HEK293T (cell line): ENCODE data around the gene HELZ.

Experiments used
- BHLHE40 ChIP-seq: fragments of 450-650 bp; IDR thresholded peaks from 2 replicates; pipeline ENCODE4 v1.6.1; 2016; ENCODE audit warnings: mild to moderate bottlenecking, moderate library complexity, borderline replicate concordance
- CTBP1 ChIP-seq: fragments of 450-650 bp; IDR thresholded peaks from 2 replicates; pipeline ENCODE4 v1.6.1; 2016; ENCODE audit warnings: borderline replicate concordance
- ELF4 ChIP-seq: fragments of 450-650 bp; IDR thresholded peaks from 2 replicates; pipeline ENCODE4 v1.6.1; 2017; ENCODE audit warnings: antibody characterized with exemption
- FOXK2 ChIP-seq: fragments of 450-650 bp; IDR thresholded peaks from 2 replicates; pipeline ENCODE4 v1.6.1; 2016; ENCODE audit warnings: mild to moderate bottlenecking
- FOXM1 ChIP-seq: fragments of 450-650 bp; IDR thresholded peaks from 2 replicates; pipeline ENCODE4 v1.6.1; 2017; ENCODE audit warnings: mild to moderate bottlenecking, borderline replicate concordance
- L3MBTL2 ChIP-seq: fragments of 450-650 bp; conservative IDR thresholded peaks from 2 replicates; pipeline ENCODE4 v1.6.1; 2016; ENCODE audit warnings: mild to moderate bottlenecking
- LEF1 ChIP-seq: fragments of 450-650 bp; IDR thresholded peaks from 2 replicates; pipeline ENCODE4 v1.6.1; 2017; ENCODE audit warnings: mild to moderate bottlenecking, borderline replicate concordance
- NFRKB ChIP-seq: fragments of 450-650 bp; IDR thresholded peaks from 2 replicates; pipeline ENCODE4 v1.6.1; 2016; ENCODE audit warnings: mild to moderate bottlenecking, moderate library complexity
- SP1 ChIP-seq: fragments of 450-650 bp; IDR thresholded peaks from 2 replicates; pipeline ENCODE4 v1.6.1; 2017
- TARDBP ChIP-seq: fragments of 450-650 bp; IDR thresholded peaks from 2 replicates; pipeline ENCODE4 v1.6.1; 2016
- ZNF384 ChIP-seq: fragments of 450-650 bp; IDR thresholded peaks from 2 replicates; pipeline ENCODE4 v1.6.1; 2016
- TF ChIP-seq, protein P1 (sequence below): fragments of 450-650 bp; IDR thresholded peaks from 2 replicates; pipeline ENCODE4 v1.6.1; 2016

DNA sequence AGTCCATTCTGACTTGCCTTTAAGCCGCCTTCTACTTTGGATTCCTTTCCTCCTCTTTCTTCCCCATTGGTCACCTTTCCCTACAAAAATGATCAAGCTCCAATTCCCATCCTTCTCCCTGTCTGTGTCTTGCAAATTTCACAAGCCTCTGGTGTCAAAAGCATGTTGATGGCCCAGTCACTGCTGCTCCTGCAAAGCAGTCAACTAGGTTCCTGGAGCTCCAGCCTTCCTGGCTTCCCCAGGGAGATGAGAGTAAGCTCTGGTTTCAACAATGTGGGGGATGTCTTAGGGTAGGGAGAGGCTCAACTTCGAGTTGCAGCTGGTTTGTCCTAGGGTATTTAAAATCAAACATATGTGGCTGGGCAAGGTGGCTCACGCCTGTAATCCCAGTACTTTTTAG lies 36.1 kb upstream of the HELZ start:
- TF ChIP-seq BHLHE40 (no peak), SP1 (no peak), FOXK2 (no peak), NFRKB (no peak), FOXM1 (no peak), ZNF384 (no peak), LEF1 (no peak), ELF4 (no peak), TARDBP (no peak), CTBP1 (no peak), L3MBTL2 (no peak)
- TF ChIP-seq, protein P1, sequence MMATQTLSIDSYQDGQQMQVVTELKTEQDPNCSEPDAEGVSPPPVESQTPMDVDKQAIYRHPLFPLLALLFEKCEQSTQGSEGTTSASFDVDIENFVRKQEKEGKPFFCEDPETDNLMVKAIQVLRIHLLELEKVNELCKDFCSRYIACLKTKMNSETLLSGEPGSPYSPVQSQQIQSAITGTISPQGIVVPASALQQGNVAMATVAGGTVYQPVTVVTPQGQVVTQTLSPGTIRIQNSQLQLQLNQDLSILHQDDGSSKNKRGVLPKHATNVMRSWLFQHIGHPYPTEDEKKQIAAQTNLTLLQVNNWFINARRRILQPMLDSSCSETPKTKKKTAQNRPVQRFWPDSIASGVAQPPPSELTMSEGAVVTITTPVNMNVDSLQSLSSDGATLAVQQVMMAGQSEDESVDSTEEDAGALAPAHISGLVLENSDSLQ, result no peak
